ENCODE results near the gene CBFB. TPM values are rescaled to one million over a fixed set of nuclear protein-coding genes. Genes with fewer than 3 reads are reported as not detected.
A peak's percentile ranks its signal among the peaks of the same experiment; 100 is the strongest.

CBFB gene
- total and polyA plus RNA-seq, 2 experiments from 2014 or later: 26.1 to 26.9 TPM

DNA sequence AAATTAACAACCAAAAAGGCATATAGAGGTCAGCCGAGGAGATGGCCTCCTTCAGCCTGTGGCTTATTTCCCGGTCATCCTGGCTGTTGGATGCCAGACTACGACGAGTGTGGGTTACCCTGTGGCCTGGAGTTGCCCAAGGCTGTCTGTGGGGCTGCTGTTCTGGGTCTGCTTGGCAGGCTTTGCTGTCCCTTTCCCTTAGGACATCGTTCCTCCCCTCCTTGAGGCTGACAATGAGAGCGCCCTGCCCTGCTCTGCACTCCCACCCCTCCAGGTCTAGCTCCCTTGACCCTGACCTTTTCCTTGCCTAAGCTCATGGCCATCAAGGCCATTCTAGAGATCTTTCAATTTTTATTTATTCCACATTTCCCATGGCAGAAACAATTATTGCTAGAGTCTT, 1.9 kb upstream of the CBFB start:
- Histone ChIP-seq H3K4me1 (ENCODE audit: insufficient read depth) (peaks cover 10% of the 10 kb centered on the region), H3K79me2 (replicated peaks; ENCODE audit: insufficient read depth) (peaks cover 22% of the 10 kb centered on the region), H3K9me2 (ENCODE audit: insufficient read depth) (no peaks in the 10 kb centered on the region), H3K27me3 (ENCODE audit: insufficient read depth) (peaks cover 16% of the 10 kb centered on the region), H3F3A (replicated peaks; ENCODE audit: low read depth) (no peaks in the 10 kb centered on the region), H2AFZ (no peak overlapping the region), H4K20me1 (replicated peaks; ENCODE audit: insufficient read depth) (peaks cover 12% of the 10 kb centered on the region; the same call in 1 of the 2 replicates), H3K36me3 (ENCODE audit: insufficient read depth) (no peaks in the 10 kb centered on the region), H3K4me2 (no peak overlapping the region), H3K4me3 (no peak overlapping the region), H3K27ac (ENCODE audit: low read depth) (no peak overlapping the region)
- no peak for TF ChIP-seq EZH2phosphoT487 (IDR thresholded peaks at IDR 0.05; ENCODE audit: unreplicated experiment)
- no peak for TF ChIP-seq ZNF114 (CRISPR knock-in tag; IDR thresholded peaks at IDR 0.05)
- TF ChIP-seq JUNB (IDR thresholded peaks at IDR 0.05; ENCODE audit: unreplicated experiment): no peak
- TF ChIP-seq STAT1 (IDR thresholded peaks at IDR 0.05; ENCODE audit: unreplicated experiment): no peak
- no peak for TF ChIP-seq REST (IDR thresholded peaks at IDR 0.05; ENCODE audit: unreplicated experiment)
- no peak for TF ChIP-seq ZNF331 (CRISPR knock-in tag; IDR thresholded peaks at IDR 0.05; ENCODE audit: low read depth)
- no peak for TF ChIP-seq ZNF462 (CRISPR knock-in tag; IDR thresholded peaks at IDR 0.05)
- no peak for TF ChIP-seq CREB1 (CRISPR knock-in tag; IDR thresholded peaks at IDR 0.05; ENCODE audit: low read depth)
- TF ChIP-seq ETS1 (IDR thresholded peaks at IDR 0.05): no peak
- no peak for TF ChIP-seq POLR2AphosphoS5 (IDR thresholded peaks at IDR 0.05; ENCODE audit: low read depth)
- TF ChIP-seq NANOG (IDR thresholded peaks at IDR 0.05; ENCODE audit: borderline replicate concordance): no peak
- no peak for TF ChIP-seq CTCF (conservative IDR thresholded peaks at IDR 0.05; ENCODE audit: low read depth in 2 of 2)
- no peak for TF ChIP-seq EZH2 (IDR thresholded peaks at IDR 0.05; ENCODE audit: low read depth, unreplicated experiment)
- H3K27ac Mint-ChIP-seq: no peak overlapping the region
- DNase-seq (ENCODE audit: low spot score) (no peak), ATAC-seq (no peak)
- peaks cover 12% of the 10 kb centered on the region for H3K27me3 Mint-ChIP-seq (ENCODE audit: insufficient read depth, low read depth, poor library complexity)
- peaks cover 14% of the 10 kb centered on the region for H3K4me1 Mint-ChIP-seq
- H3K4me3 Mint-ChIP-seq: peak overlapping the region; percentile 18; the same call in 1 of the 3 replicates
- H3K36me3 Mint-ChIP-seq (ENCODE audit: low read depth): peaks cover 2% of the 10 kb centered on the region; the same call in 2 of the 3 replicates
- no peaks in the 10 kb centered on the region for H3K9me3 Mint-ChIP-seq

Measured in GM23338 (cell line).